HFF-Myc (cell line): ENCODE measurements around the gene THAP11.

Experiments
- DNase-seq: peaks from one replicate; pipeline ENCODE4 v3.0.0-alpha.2; 2011; ENCODE audit warnings: low read depth; ENCODE audit errors: extremely low read depth
- H3K4me3 ChIP-seq: replicated peaks from 2 replicates; pipeline ENCODE4 v1.5.1; 2011; ENCODE audit warnings: low read depth, mild to moderate bottlenecking, control low read depth, low read length
- TF ChIP-seq, protein P1 (sequence below): IDR thresholded peaks from 2 replicates; pipeline ENCODE4 v1.5.1; 2012; ENCODE audit warnings: mild to moderate bottlenecking, low read depth, low read length, control low read depth; ENCODE audit errors: missing control alignments

Gene THAP11

DNA sequence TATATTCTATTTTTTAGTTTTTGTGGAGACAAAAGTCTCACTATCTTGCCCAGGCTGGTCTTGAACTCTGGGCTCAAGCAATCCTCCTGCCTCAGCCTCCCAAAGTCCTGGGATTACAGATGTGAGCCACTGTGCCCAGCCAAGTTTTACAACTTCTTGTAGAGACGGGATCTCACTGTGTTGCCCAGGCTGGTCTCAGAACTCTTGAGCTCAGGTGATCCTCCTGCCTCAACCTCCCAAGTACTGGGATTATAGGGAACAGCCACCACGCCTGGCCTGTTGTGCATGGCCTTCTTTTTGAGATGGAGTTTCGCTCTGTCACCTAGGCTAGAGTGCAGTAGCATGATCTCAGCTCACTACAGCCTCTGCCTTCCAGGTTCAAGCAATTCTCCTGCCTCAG lies 11.6 kb downstream of the THAP11 start:
- no peak for DNase-seq
- H3K4me3 ChIP-seq, result no peak overlapping the region
- TF ChIP-seq, protein P1, sequence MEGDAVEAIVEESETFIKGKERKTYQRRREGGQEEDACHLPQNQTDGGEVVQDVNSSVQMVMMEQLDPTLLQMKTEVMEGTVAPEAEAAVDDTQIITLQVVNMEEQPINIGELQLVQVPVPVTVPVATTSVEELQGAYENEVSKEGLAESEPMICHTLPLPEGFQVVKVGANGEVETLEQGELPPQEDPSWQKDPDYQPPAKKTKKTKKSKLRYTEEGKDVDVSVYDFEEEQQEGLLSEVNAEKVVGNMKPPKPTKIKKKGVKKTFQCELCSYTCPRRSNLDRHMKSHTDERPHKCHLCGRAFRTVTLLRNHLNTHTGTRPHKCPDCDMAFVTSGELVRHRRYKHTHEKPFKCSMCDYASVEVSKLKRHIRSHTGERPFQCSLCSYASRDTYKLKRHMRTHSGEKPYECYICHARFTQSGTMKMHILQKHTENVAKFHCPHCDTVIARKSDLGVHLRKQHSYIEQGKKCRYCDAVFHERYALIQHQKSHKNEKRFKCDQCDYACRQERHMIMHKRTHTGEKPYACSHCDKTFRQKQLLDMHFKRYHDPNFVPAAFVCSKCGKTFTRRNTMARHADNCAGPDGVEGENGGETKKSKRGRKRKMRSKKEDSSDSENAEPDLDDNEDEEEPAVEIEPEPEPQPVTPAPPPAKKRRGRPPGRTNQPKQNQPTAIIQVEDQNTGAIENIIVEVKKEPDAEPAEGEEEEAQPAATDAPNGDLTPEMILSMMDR, result no peak

DNA sequence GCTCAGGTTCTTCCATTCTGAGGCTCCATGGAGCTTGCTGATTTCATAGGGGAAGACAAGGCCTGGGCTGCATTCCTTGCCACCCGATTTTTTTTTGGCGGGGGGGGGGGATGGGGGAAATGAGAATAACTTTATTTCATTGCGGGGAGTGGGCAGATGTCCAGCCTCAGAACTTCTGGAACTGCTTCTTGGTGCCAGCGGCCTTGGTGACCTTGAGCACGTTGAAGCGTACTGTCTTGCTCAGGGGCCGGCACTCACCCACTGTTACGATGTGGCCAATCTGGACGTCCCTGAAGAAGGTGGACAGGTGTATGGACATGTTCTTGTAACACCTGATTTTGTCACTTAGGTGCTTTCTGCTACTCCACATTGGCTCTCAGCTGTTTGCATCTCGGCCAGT lies 13.7 kb downstream of the THAP11 start:
- no peak for DNase-seq
- TF ChIP-seq, protein P1, result no peak
- H3K4me3 ChIP-seq, result no peak overlapping the region

DNA sequence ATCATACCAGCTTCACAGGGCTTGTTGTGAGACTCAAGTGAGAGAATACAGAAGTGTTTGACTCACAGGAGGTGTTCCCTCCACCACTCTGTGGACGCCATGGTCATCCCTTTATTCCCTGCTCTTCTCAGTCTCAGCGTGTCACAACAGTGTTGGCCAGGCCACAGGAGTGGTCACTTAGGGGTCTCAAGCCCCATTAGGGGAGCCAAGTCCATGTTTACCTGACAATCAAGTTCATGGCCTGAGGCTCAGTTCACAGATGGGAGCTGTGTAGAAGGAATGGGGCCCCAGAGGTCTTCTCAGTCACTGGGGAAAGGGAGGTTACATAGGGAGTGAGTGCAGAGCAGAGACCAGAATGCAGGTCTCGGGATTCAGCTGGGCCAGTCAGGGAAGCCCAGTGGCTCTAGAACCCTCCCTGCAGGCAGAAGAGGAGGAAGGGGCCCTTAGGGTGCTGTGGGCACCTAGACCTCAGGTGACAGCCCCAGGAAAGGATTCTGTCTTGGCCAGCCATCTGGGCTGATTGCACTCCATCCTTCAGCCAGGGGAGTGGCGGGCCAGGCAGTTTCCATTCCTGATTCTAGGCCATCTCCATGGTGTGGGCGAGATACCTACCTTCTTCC lies 14.9 kb downstream of the THAP11 start:
- no peak overlapping the region for H3K4me3 ChIP-seq
- DNase-seq, result no peak
- TF ChIP-seq, protein P1, result no peak

- TF ChIP-seq, protein P1, result no peak
- H3K4me3 ChIP-seq, result no peak overlapping the region
- peak; percentile 61 for DNase-seq
Observed at GRCh38 chr16:67857547-67858233, 15.6 kb downstream of the THAP11 start.

GRCh38 chr16:67858500-67858899 lies 16.4 kb downstream of the THAP11 start:
- no peak for DNase-seq
- TF ChIP-seq, protein P1, result no peak
- no peak overlapping the region for H3K4me3 ChIP-seq

GRCh38 chr16:67860589-67861398 lies 18.7 kb downstream of the THAP11 start:
- TF ChIP-seq, protein P1, result no peak
- no peak overlapping the region for H3K4me3 ChIP-seq
- DNase-seq, result no peak
